OCI-LY3 (cell line): Measurements from ENCODE around the gene SPOCK3.

Experiments used
- H2AFZ ChIP-seq: fragments of 200-600, 300-600 bp; shearing (Covaris generic); 2 replicates; pipeline ENCODE4 v1.6.0; 2014; ENCODE audit warnings: antibody characterized with exemption, low read depth, low read length
- H3K27ac ChIP-seq: fragments of 200-600, 300-600 bp; sonication (generic); 2 replicates; pipeline ENCODE4 v1.5.1; 2014; ENCODE audit warnings: mild to moderate bottlenecking, low read length, moderate library complexity, mixed read lengths
- H3K27me3 ChIP-seq: fragments of 200-600, 300-600 bp; sonication (generic); 2 replicates; pipeline ENCODE4 v1.6.1; 2014; ENCODE audit warnings: low read depth, low read length, mixed read lengths
- H3K36me3 ChIP-seq: fragments of 200-600, 300-600 bp; sonication (generic); replicated peaks from 2 replicates; pipeline ENCODE3; 2014; ENCODE audit warnings: low read depth, low read length, mixed read lengths
- H3K4me1 ChIP-seq: fragments of 300-600, 200-600 bp; sonication (generic); 2 replicates; pipeline ENCODE4 v1.6.1; 2014; ENCODE audit warnings: low read length, mixed read lengths
- H3K4me2 ChIP-seq: fragments of 200-600, 300-600 bp; sonication (generic); 2 replicates; pipeline ENCODE4 v1.6.1; 2014; ENCODE audit warnings: low read length, mixed read lengths
- H3K4me3 ChIP-seq: fragments of 300-600, 200-600 bp; sonication (generic); 2 replicates; pipeline ENCODE4 v1.5.1; 2014; ENCODE audit warnings: antibody characterized with exemption, mild to moderate bottlenecking, low read length, moderate library complexity
- H3K79me2 ChIP-seq: fragments of 300-600, 200-600 bp; shearing (Covaris generic); 2 replicates; pipeline ENCODE4 v1.6.1; 2014; ENCODE audit warnings: mild to moderate bottlenecking, low read length, mixed read lengths
- H3K9ac ChIP-seq: fragments of 300-600, 200-600 bp; shearing (Covaris generic); 2 replicates; pipeline ENCODE4 v1.6.0; 2014; ENCODE audit warnings: mild to moderate bottlenecking, low read length, moderate library complexity
- H3K9me3 ChIP-seq: fragments of 200-600, 300-600 bp; shearing (Covaris generic); 2 replicates; pipeline ENCODE4 v1.6.1; 2014; ENCODE audit warnings: low read length, mixed read lengths; ENCODE audit not compliant: insufficient read depth
- H4K20me1 ChIP-seq: fragments of 200-600, 300-600 bp; sonication (generic); 2 replicates; pipeline ENCODE4 v1.6.1; 2016; ENCODE audit warnings: low read length, mixed read lengths; ENCODE audit not compliant: insufficient read depth
- CTCF ChIP-seq: fragments of 200-600, 300-600 bp; sonication (generic); IDR thresholded peaks from 2 replicates; pipeline ENCODE4 v1.5.1; 2014; ENCODE audit warnings: antibody characterized with exemption, low read length, low read depth
- EZH2phosphoT487 ChIP-seq: fragments of 200-600 bp; shearing (Covaris generic); IDR thresholded peaks from 2 replicates; pipeline ENCODE4 v1.6.1; 2018; ENCODE audit warnings: antibody characterized with exemption, mixed run types, low read depth

The SPOCK3 gene

DNA sequence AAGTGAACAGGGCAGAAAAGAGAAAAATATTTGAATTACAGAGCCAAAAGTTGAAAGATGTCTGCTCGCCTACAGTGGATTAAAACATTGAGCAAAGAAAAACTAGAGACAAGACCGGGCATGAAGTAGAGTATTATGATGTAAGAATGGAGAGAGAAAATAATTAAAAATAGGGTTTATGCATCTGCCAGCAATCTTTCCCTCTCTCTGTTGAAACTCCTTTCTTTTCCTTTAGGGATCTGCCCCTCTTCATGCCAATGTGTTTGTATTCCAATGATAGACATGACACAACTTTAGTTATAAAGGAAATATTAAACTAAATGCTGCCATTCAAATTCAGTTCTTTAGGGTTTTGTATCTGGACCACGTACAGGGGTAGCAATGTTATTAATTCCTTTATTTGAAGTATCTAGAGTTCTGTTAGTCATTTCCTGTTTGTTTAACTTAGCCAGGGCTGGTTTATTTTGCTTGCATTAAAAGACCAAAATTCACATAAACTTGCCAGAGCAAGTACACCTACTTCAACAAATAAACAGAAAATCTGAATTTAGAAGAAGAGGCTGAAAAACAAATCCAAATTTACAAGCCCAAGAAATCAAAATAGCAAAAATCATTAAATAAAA, 202.6 kb downstream of the SPOCK3 start:
- H3K27me3 ChIP-seq = no peaks in the 10 kb centered on the region
- H3K9ac ChIP-seq = no peak overlapping the region
- H3K36me3 ChIP-seq = no peaks in the 10 kb centered on the region
- no peaks in the 10 kb centered on the region for H3K9me3 ChIP-seq
- H2AFZ ChIP-seq = no peak overlapping the region
- no peaks in the 10 kb centered on the region for H3K4me1 ChIP-seq
- TF ChIP-seq EZH2phosphoT487 (no peak), CTCF (no peak)
- H3K79me2 ChIP-seq = no peaks in the 10 kb centered on the region
- H3K4me3 ChIP-seq = no peak overlapping the region
- no peak overlapping the region for H3K27ac ChIP-seq
- H3K4me2 ChIP-seq = no peak overlapping the region
- no peaks in the 10 kb centered on the region for H4K20me1 ChIP-seq

GRCh38 chr4:167028976-167029375, 205.3 kb downstream of the SPOCK3 start:
- Histone ChIP-seq H3K4me2 (no peak overlapping the region), H3K9ac (no peak overlapping the region), H3K9me3 (no peaks in the 10 kb centered on the region), H2AFZ (no peak overlapping the region), H3K27me3 (no peaks in the 10 kb centered on the region), H4K20me1 (no peaks in the 10 kb centered on the region), H3K36me3 (no peaks in the 10 kb centered on the region), H3K79me2 (no peaks in the 10 kb centered on the region), H3K27ac (no peak overlapping the region), H3K4me1 (no peaks in the 10 kb centered on the region), H3K4me3 (no peak overlapping the region)
- TF ChIP-seq EZH2phosphoT487 (no peak), CTCF (no peak)

- Histone ChIP-seq H3K9me3 (no peaks in the 10 kb centered on the region), H3K9ac (no peak overlapping the region), H3K79me2 (no peaks in the 10 kb centered on the region), H3K36me3 (no peaks in the 10 kb centered on the region), H3K27ac (no peak overlapping the region), H3K4me1 (peaks cover 5% of the 10 kb centered on the region), H3K27me3 (no peaks in the 10 kb centered on the region), H4K20me1 (no peaks in the 10 kb centered on the region), H3K4me3 (no peak overlapping the region), H2AFZ (no peak overlapping the region), H3K4me2 (no peak overlapping the region)
- TF ChIP-seq CTCF (no peak), EZH2phosphoT487 (no peak)
These were observed 208.6 kb downstream of the SPOCK3 start for GRCh38 chr4:167025670-167026069.

GRCh38 chr4:167023364-167023925, 210.8 kb downstream of the SPOCK3 start:
- no peak overlapping the region for H3K27ac ChIP-seq
- H2AFZ ChIP-seq = peak overlapping the region; percentile 68; the same call in 1 of the 2 replicates
- no peaks in the 10 kb centered on the region for H4K20me1 ChIP-seq
- peak overlapping the region; percentile 33 for H3K4me2 ChIP-seq
- H3K27me3 ChIP-seq = no peaks in the 10 kb centered on the region
- no peak overlapping the region for H3K9ac ChIP-seq
- peaks cover 7% of the 10 kb centered on the region for H3K4me1 ChIP-seq
- H3K4me3 ChIP-seq = no peak overlapping the region
- TF ChIP-seq CTCF (no peak), EZH2phosphoT487 (no peak)
- no peaks in the 10 kb centered on the region for H3K9me3 ChIP-seq
- H3K79me2 ChIP-seq = no peaks in the 10 kb centered on the region
- H3K36me3 ChIP-seq = no peaks in the 10 kb centered on the region
